T-helper 2 cell treated with Interferon-gamma antibody and Interleukin-4, amounts not matched to agents 100 ng/mL and 5 ng/mL, for 36 hours (primary cell): ENCODE measurements around the gene TRANK1. TPM values are rescaled to one million over a fixed set of nuclear protein-coding genes. Genes with fewer than 3 reads are reported as not detected.
"Not testable (repeated sequence)": the region's sequence is repeated elsewhere in the genome, so short reads cannot be mapped to it uniquely, and the experiment has no call there.

ENCODE experiments used
- intact Hi-C: fragments of 100-400 bp; cut with micrococcal nuclease; formaldehyde crosslinking; loops from one replicate; pipeline ENCODE4 v1.15.1; 2023
- total RNA-seq: library from RNA; stranded (reverse); gene quantifications from 2 replicates; pipeline ENCODE4 v1.2.3, GENCODE V29; 2022

Gene TRANK1
- total RNA-seq, 1 donor from 2014 or later, result 35.4 TPM

DNA sequence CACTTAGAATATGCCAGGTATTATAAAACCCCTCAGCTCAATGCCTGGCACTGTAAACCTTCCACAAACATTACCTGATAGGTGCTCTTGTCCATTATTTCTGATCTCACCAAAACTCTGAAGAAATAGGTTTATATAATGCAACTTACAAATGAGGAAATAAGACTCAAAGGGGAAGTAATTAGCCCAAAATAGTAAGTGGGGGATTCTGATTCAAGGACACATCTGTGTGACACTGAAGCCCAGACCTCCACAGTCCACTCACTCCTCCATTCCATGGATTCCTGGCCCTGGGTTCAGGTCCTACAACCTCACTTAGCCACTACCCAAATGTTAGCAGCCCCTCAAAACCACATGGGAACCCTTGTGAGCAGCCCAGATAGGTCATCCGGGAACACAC, 49.9 kb downstream of the TRANK1 start:
- intact Hi-C loops, result no loop called here

DNA sequence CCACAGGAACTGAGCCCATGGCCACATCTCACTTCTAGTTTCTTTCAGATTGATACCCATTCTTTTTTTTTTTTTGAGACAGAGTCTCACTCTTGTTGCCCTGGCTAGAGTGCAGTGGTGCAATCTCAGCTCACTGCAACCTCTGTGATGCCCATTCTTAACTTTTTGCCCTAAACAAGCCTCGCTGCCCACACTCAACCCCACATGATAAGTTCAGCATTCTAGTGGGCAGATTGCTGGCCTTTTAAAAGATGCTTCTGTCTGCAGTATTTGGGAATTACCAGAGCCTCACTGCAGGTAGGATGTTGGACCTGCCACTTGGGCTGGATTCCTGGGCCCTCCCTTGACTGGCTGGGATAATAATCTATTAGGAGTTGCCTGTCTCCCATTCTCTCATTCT, 51.0 kb downstream of the TRANK1 start:
- intact Hi-C loops, result no loop called here

DNA sequence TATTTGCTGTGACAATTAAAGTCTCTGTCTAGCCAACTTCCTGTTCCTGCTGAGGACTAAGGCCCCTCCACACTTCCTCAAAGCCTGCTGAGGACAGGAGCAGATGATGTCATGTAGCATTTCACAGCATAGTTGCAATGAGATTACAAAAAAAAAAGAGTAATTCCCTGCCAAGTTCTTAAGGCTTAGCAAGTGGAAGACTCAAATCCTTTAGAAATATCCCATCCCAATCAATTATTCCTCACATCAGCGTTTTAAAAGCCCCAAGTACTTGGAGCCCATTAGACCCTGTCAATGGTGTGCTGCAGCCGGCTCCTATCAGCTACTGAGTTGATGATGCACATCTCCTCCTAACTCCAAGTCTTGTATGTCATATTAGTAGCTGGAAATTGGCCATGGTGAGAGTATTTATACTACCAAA, 51.7 kb downstream of the TRANK1 start:
- intact Hi-C loops, result no loop called here

DNA sequence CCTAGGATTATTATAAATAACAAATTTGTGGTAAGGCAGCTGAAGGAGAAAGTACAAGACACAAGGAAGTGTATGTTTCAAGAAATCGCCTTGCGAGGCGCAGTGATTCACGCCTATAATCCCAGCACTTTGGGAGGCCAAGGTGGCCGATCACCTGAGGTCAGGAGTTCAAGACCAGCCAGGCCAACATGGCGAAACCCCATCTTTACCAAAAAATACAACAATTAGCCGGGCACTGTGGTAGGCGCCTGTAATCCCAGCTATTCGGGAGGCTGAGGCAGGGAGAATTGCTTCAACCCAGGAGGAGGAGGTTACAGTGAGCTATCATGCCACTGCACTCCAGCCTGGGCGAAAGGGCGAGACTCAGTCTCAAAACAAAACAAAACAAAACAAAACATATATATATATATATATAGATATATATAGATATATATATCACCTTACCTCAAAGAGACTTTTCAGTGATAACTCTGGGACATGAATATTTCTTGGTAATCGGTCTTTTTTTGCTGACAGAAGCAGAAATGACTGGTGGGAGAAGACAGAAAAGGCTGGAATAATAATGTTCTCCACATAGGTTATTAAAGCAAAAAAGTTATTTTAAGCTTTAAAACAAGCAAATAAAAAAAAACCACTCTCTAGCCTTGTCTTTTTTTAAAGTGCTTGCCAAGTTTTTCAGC, 52.3 kb downstream of the TRANK1 start:
- intact Hi-C loops, result no loop called here

DNA sequence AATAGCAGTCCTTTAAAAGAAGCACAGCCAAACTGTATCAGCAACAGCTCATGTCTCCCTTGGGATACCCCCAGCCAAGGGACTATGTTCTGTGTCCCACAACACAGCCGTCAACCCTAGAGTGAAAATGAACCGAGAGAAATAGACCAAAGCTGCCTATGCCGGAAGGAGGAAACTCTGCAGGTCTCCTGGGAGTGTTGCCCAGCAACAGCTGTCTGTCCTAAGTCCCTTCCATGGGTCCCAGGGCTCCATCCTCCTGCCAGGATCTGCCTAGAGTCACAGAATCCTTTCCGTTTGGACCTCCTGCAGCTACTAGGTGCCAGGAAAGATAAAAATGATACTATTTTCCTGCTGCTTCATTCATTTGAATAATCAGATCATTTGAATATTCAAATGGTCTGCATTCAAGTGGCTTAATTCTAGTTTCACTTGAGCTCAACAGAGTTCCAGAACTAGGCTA, 53.1 kb downstream of the TRANK1 start:
- intact Hi-C loops, result no loop called here

DNA sequence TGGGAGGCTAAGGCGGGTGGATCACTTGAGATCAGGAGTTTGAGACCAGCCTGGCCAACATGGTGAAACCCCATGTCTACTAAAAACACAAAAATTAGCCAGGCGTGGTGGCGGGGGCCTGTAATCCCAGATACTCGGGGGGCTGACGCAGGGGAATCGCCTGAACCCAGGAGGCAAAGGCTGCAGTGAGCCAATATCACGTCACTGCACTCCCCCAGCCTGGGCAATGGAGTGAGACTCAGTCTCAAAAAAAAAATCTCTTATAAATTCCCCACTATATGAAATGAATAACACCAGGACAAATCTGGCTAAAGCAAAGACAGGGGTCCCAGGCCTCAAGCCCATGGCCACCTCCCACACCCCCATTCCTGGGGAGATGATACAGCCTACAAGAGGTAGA, 53.8 kb downstream of the TRANK1 start:
- intact Hi-C loops, result not testable (repeated sequence)

DNA sequence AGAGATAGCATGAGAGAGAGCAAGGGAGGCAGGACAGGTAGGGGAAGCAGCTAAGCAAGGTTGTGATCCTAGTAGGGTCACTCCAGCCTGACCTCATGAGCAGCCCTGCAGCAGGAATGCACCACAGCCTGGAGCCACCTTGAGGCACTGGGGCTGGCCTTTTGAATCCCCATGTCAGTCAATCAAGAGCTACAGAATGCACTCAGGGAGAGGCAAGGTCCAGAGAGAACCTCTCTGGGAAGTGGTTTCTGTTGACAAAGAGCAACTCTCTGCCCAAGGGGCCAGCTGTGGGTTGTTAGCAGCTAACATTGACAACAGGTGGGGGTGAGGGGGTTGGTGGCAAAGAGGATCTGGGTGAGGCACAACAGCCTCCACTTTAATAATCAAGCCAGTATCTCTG, 54.6 kb downstream of the TRANK1 start:
- intact Hi-C loops, result no loop called here

DNA sequence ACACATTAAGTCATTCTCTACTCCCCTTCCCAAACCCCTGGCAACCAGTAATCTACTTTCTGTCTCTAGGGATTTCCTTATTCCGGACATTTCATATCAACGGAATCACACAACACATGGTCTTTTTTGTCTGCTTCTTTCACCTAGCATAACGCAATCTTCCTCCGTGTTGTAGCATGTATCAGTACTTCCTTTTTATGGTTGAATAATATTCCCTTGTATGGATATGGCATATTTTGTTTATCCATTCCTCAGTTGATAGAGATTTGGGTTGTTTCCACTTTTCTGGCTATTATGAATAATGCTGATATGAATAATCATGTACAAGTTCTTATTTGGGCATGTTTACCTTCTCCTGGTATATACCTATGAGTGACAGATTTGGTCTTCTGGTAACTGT, 63.1 kb downstream of the TRANK1 start:
- intact Hi-C loops, result no loop called here

DNA sequence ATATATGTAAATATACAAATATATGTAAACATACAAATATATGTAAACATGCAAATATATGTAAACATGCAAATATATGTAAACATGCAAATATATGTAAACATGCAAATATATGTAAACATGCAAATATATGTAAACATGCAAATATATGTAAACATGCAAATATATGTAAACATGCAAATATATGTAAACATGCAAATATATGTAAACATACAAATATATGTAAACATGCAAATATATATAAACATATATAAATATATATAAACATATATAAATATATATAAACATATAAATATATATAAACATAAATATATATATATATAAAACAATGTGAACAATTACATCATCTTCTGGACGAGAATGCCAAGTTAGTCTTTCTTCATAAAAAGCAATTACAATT, 65.0 kb downstream of the TRANK1 start:
- intact Hi-C loops, result not testable (repeated sequence)

DNA sequence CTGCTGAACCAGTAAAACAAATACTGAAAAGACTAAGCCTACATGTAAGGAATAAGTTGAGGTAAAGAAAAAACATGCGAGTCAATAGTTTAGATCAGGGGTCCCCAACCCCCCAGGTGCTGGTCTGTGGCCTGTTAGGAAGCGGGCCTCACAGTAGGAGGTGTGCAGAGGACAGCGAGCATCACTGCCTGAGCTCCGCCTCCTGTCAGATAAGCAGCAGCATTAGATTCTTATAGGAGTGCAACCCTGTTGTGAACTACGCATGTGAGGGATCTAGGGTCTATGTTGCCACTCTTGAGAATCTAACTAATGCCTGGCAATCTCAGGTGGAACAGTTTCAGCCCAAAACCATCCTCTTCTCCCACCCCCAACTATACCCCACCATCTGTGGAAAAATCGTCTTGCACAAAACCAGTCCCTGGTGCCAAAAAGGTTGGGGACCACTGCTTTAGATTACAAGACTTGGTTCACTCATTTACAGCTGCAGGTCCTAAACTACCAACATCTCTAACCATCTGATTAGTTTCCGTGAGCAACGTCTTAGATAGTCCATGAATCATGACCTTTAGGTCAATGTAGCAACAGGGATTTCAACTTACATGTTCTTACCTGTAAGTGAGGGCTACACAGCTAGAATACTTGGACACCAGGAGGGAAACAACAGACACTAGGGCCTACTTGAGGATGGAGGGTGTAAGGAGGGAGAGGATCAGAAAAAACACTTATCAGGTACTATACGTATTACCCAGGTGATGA, 66.7 kb downstream of the TRANK1 start:
- intact Hi-C loops, result no loop called here

DNA sequence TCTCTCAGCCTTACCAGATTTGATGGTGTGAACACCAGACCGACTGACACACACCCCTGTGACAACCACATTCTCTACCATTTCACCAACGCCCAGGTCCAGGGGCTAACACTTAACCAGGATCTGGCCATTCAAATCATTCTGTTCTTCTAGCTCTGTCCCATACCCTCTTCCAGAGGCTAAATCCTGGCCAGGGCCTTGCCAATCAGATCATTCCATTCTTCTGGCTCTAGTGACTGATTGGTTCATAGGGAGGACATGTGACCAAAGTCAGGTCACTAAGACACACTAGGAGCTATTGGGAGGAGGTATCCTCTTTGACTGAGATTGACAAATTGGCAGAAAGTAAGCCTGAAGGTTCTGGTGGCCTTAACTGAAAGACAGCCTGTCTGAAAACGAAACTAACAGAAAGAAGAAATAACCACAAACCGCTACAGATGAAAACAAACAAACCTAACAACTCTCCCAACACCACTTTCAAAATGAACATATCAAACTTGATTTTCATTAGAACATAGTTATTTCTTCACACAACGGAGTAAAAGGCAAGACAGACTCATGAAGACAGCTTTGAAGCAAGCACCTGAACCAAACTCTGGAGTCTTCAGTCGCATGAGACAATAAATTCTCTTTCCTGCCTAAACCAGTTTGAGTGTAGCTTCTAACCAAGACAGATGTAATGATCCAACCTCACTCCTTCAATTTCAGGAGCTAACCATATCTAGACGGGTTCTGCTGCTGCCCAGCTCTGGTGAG, 68.5 kb downstream of the TRANK1 start:
- intact Hi-C loops, result loop anchor here (1.0 kb wide), 4 partner anchors 20 to 82 kb away; no protein-coding TSS in a partner anchor

DNA sequence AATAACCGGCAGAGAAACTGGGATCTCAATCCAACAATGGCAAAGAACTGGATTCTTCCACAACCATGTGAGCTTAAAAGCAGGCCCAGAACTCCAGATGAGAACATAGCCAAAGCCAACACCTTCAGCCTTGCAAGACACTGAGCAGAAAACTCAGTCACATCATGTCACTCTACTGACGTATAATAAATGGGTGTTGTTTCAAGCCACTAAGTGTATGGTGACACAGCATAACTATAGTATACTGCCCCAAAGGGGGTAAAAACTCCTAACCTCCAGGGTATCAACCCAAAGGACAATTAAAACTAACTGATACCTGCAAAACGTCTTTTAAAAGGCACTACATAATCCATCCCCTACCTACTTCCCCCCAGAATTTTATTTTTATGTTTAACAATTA, 69.5 kb downstream of the TRANK1 start:
- intact Hi-C loops, result no loop called here

DNA sequence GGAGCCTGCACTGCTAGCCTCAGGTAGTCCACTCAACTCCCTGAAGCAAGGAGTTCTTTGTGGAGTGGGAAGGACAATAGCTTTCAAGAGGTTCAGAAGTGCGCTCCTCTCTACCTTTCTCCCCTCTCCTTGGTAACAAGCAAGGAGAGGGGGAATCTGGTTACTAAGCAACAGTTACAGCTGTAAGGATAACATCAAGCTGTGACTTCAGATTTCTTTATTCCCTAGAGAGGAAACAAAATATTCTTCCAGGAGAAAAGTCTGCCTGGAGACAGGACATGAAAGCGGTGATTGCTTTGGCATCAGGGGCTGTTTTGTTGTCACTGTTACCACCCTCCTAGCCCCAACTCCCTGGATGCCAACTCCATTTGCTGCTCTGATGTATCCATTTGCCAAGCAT, 70.4 kb downstream of the TRANK1 start:
- intact Hi-C loops, result no loop called here

DNA sequence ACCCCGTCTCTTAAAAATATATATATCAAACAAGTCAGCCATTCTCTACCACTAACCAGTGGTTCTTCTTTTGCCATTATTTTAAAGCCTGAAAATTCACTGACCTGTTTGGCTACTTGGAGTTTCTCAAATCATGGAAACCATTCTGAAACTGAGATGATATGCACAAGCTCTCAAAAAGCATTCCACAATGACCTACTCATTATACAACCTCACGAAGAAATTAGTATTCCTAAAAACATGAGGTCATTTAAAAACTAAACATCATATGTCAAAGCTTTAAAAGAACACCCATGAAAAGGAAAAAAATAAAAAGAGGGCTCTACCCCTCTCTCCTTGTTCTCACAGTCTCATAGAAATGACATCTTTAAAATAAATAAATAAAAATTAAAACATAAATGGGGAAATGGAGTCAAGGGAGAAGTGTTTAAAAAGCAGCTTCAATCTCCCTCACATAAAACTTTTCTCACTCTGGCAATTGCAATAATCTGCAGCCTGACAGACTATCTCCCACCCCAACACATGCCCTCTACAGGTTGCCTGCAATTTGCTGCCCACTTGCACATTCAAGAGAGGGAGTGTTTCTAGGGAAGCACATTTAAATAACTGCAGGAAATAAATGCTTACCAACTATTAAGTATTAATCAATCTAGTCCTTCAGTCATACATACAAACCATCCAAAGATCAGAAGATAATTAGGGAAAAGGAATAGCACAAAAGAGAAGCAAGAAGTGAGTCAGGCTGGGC, 73.3 kb downstream of the TRANK1 start:
- intact Hi-C loops, result no loop called here

DNA sequence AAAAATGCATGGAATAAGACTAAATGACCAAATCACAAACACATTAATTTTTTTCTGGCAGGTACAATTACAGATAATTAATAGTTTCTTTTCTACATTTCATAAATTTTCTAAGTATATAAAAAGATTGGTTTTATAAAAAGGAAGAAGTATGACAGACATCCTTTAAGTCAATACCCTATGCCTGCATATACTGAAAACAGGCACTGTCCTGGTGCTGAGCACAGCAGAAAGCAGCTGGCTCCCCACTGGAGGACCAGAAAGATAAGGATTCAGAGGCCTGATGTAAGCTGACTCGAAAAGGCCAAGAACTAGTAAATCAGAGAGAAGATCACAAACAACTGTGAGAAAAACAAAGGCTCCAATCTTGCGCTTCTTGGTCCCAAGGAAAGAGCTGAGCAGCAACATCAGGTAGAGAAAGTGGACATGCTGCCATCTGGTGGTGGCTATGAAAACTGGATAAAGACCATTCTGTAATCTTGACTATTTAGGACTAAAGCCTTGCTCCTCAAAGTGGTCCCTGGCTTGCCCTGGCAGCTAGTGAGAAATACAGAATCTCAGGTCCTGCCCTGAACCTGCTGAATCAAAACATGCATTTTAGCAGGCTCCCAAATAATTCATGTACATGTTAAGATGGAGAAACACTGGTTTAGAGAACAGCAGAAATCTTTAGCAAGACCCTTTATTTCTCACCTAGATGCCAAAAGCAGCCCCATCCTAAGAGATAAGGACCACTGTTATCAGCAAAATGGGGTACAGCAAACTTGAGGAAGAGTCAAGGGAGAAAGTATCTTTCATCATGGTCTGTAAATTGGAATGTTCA, 76.0 kb downstream of the TRANK1 start:
- intact Hi-C loops, result loop anchor here (1.0 to 2.0 kb wide), 3 partner anchors 77 to 140 kb away; no protein-coding TSS in a partner anchor

DNA sequence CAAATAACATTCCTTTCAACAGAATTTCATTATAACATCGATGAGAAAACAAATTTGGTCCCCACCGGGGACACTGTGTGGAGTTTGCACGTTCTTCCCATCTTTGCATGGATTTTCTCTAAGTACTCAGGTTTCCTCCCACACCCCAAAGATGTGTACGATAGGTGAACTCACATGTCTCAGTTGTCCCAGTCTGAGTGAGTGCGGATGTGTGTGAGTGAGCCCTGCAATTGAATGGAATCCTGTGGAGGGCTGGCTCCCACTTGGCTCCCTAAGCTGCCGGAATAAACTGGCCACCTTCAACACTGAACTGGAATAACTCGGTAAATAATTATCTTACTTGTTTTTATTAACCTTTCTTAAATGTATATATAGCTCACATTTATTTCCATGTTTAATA, 77.0 kb downstream of the TRANK1 start:
- intact Hi-C loops, result loop anchor here (2.0 kb wide), 1 partner anchor 91 kb away; no protein-coding TSS in a partner anchor

DNA sequence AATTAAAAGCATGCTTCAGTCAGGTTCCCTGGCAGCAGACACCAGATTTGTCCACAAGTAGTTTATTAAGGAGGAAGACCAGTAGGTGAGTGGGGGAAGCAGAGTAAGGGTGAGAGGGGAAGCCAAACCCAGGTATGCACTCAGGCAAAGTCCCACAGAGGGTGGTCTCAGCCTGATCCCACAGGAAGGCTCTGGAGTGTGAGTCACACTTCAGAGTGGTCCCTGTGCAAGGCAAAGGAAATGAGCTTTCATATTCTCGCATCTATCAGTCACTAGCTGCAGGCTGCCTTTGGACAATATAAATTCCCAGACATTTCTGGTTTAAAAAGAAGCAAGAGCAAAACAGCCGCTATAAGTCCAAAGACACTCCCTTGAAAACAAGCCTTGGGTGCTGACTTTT, 78.5 kb downstream of the TRANK1 start:
- intact Hi-C loops, result no loop called here

DNA sequence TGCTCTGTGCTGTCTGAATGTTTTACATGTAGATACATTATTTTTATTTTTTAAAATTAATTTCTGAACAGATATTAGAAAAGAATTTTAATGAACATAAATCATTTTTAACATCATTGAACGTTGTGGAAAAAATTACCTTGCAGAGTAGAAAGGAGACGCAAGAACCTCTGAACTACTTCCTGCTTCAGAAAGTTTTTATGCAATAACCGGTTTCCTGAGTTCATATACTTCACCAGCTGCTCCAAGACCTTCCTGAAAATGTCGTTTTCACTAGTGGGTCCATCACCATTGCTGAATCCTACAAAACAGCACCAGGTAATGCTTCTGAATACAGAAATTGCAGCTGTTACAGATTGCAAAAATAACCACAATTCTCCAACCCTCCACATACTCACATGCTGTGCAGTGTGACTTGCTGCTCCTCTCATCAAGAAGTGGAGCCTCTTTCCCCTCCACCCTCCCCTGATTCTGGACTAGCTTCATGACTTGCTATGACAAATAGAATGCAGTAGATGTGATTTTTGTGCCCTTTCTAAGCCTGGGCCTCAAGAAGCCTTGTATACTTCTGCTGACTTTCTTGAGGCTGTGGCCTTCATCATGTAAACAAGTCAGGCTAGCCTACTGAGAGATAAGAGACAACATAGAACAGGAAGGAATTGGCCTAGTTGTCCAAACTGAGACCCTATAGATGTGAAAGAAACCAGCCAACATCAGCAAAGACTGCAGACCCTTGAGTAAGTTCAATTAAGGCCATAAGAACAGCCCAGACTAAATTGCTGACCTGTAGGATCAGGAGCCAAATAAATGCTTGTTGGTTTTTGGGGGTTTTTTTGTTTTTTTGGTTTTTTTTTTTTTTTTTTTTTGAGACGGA, 80.4 kb downstream of the TRANK1 start:
- intact Hi-C loops, result no loop called here

DNA sequence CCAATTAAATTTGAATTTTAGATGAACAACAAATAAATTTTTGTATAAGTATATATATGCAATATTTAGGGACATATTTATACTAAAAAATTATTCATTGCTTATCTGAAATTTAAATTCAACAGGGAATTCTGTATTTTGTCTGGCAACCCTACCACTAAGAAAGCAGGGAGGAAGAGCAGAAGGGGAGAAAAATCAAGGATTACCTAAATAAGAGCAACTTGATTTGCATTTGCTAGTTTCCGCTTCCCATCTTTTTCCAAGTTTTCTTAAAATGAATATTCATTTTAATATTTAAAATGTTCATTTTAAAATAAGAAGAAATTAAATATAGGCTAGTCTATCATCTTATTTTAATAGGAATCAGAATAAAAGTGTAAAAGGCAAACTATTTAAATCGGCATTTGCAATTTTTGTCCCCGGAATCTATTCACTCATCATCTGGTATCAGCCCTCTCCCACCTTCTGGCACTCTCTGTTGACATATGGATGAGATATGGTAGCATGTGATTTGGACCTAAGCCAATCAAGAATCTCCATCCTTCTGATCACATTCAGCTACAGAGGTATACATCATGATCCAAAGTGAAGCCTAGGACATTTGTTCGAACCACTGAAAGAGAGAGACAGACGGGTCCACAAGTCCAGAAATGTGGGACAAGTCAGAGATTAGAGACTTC, 82.6 kb downstream of the TRANK1 start:
- intact Hi-C loops, result no loop called here
